ENCODE data around the gene FGD3. TPM values are rescaled to one million over a fixed set of nuclear protein-coding genes. Genes with fewer than 3 reads are reported as not detected.

Gene FGD3
- total and polyA plus RNA-seq, 9 of the 15 experiments (the other 6 are each of a cell fraction or from before 2014, with no cell fraction given), result 0.07 to 1.3 (median 0.29) TPM

DNA sequence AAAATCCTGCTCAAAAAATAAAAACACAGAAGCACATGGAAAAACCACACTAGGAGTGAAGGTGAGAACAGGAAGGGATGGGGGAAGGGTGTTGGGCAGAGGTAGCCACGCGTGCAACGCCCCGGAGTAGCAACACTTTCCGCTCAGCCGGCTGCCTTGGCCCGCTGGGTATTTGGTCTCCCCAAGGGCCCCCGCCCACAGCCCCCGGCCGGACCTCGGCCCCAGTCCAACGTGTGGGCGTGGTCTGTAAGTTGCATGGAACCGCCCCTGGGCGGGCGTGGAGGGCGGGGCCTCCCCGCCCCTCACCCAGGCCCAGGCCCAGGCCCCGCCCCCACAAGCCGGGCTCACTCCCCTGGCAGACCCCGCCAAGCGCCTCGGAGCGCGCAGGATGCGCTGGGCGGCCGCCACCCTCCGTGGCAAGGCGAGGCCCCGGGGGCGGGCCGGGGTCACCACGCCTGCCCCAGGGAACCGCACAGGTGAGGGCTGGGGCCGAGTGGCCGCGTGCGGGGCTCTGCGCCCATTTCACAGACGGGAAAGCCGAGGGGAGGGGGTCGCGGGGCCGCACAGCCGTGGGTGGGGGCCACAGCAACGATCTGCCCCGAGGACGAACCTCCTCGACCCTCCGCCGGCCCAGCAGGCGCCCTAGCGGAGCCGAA, 111.2 kb downstream of the FGD3 start, which contains the start of gene SUSD3 (continued):
- TF ChIP-seq, protein P1, sequence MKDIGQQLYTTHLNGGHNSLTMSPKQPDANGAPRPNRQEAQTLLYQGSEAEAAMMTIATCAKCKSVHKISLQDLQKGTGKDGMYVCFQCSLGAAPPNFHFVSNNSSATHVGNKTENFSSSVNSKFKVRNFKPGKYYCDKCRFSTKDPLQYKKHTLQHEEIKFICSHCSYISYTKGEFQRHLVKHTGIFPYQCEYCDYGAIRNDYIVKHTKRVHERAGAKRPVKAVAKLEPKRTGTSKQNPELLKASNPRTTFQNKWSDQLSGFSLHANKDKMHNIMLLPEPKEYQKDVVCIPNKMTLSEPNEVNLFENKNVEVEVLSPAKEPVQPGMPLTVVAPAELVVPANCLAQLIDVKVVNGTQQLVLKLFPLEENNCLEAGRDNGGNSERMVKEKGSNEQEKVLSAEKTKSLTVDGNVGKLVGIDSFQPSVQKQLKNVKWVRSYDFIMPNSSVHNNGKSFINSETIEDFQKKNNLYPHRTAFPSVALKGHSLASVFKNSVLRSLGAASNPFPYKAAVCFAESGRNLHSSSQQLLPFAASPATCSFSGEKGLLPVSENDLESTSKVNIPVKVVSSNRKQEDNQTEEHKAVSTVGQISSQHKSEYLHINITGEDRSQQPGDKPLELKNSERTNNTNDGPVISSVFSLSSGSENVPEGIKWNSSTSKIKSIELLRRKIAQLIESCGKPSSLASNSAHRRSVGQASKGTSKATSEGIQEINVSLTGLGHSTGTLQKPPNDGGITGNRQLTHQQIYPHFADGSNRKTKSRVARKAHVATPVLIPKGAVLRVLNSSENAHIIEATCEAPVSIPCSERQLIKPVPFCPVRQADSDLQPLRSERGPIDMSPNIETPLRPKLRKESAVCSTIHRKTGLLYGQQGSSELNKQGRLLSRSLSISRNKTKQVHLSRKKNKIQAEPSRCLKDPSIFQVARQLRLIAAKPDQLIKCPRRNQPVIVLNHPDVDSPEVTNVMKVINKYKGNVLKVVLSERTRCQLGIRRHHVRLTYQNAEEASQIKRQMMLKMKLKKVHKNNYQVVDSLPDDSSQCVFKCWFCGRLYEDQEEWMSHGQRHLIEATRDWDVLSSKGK (CRISPR knock-in tag; IDR thresholded peaks at IDR 0.05), result no peak
- no peak for TF ChIP-seq HNRNPK (IDR thresholded peaks at IDR 0.05; ENCODE audit: low read depth, low read length, poor library complexity, severe bottlenecking)
- no peak for TF ChIP-seq BRF1 (IDR thresholded peaks at IDR 0.05; ENCODE audit: borderline replicate concordance, extremely low read depth, insufficient read length)
- TF ChIP-seq GTF2E2 (tag; IDR thresholded peaks at IDR 0.05), result no peak; the same call in 1 of the 2 replicates
- TF ChIP-seq IFI16 (CRISPR knock-in tag; IDR thresholded peaks at IDR 0.05), result no peak
- no peak for TF ChIP-seq TEAD2 (tag; IDR thresholded peaks at IDR 0.05)
- TF ChIP-seq CREM (IDR thresholded peaks at IDR 0.05; ENCODE audit: low read depth), result no peak
- TF ChIP-seq SAFB (IDR thresholded peaks at IDR 0.05; ENCODE audit: borderline replicate concordance, low read depth, low read length), result no peak
- no peak for TF ChIP-seq LEF1 (IDR thresholded peaks at IDR 0.05)
- TF ChIP-seq, protein P2, sequence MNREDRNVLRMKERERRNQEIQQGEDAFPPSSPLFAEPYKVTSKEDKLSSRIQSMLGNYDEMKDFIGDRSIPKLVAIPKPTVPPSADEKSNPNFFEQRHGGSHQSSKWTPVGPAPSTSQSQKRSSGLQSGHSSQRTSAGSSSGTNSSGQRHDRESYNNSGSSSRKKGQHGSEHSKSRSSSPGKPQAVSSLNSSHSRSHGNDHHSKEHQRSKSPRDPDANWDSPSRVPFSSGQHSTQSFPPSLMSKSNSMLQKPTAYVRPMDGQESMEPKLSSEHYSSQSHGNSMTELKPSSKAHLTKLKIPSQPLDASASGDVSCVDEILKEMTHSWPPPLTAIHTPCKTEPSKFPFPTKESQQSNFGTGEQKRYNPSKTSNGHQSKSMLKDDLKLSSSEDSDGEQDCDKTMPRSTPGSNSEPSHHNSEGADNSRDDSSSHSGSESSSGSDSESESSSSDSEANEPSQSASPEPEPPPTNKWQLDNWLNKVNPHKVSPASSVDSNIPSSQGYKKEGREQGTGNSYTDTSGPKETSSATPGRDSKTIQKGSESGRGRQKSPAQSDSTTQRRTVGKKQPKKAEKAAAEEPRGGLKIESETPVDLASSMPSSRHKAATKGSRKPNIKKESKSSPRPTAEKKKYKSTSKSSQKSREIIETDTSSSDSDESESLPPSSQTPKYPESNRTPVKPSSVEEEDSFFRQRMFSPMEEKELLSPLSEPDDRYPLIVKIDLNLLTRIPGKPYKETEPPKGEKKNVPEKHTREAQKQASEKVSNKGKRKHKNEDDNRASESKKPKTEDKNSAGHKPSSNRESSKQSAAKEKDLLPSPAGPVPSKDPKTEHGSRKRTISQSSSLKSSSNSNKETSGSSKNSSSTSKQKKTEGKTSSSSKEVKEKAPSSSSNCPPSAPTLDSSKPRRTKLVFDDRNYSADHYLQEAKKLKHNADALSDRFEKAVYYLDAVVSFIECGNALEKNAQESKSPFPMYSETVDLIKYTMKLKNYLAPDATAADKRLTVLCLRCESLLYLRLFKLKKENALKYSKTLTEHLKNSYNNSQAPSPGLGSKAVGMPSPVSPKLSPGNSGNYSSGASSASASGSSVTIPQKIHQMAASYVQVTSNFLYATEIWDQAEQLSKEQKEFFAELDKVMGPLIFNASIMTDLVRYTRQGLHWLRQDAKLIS (CRISPR knock-in tag; IDR thresholded peaks at IDR 0.05), result no peak
- TF ChIP-seq FOXA1 (IDR thresholded peaks at IDR 0.05; ENCODE audit: borderline replicate concordance), result no peak
- TF ChIP-seq RBM15 (IDR thresholded peaks at IDR 0.05; ENCODE audit: insufficient read depth, low read length), result no peak
- TF ChIP-seq CCAR2 (IDR thresholded peaks at IDR 0.05; ENCODE audit: low read depth, low read length), result no peak
- TF ChIP-seq FOXM1 (IDR thresholded peaks at IDR 0.05; ENCODE audit: low read depth), result no peak
- TF ChIP-seq FOXM1 (CRISPR knock-in tag; IDR thresholded peaks at IDR 0.05; ENCODE audit: low read depth), result no peak
- TF ChIP-seq ZNF263 (CRISPR knock-in tag; IDR thresholded peaks at IDR 0.05; ENCODE audit: borderline replicate concordance), result no peak
- no peak for TF ChIP-seq FOXK1 (CRISPR knock-in tag; IDR thresholded peaks at IDR 0.05; ENCODE audit: borderline replicate concordance)
- no peak for TF ChIP-seq NR1H2 (CRISPR knock-in tag; IDR thresholded peaks at IDR 0.05)
- TF ChIP-seq TEAD4 (IDR thresholded peaks at IDR 0.05; ENCODE audit: low read length), result no peak
- no peak for TF ChIP-seq TEAD4 (CRISPR knock-in tag; IDR thresholded peaks at IDR 0.05; ENCODE audit: borderline replicate concordance)

Data from K562 (cell line).